MG63 (cell line): Measurements from ENCODE around the gene RPL12. TPM values are rescaled to one million over a fixed set of nuclear protein-coding genes. Genes with fewer than 3 reads are reported as not detected.

Experiments
- DNase-seq: peaks from one replicate; pipeline ENCODE4 v3.0.0-alpha.2; 2020
- H3K27me3 ChIP-seq: fragments of 250-450 bp; sonication (Bioruptor Pico); 2 replicates; pipeline ENCODE4 v1.5.1; 2020; ENCODE audit warnings: mild to moderate bottlenecking, moderate library complexity
- H3K36me3 ChIP-seq: fragments of 250-450 bp; sonication (Bioruptor Pico); 2 replicates; pipeline ENCODE4 v1.5.1; 2020; ENCODE audit warnings: mild to moderate bottlenecking, moderate library complexity
- H3K4me3 ChIP-seq: fragments of 250-450 bp; sonication (Bioruptor Pico); 2 replicates; pipeline ENCODE4 v1.5.1; 2020; ENCODE audit warnings: mild to moderate bottlenecking, moderate library complexity
- H3K9me3 ChIP-seq: fragments of 250-450 bp; sonication (Bioruptor Pico); 2 replicates; pipeline ENCODE4 v1.5.1; 2020; ENCODE audit warnings: mild to moderate bottlenecking, moderate library complexity
- total RNA-seq: library from RNA; depleted of rRNA; stranded (reverse); fragments of >200 nt; shearing (Covaris generic); gene quantifications from 2 replicates; pipeline ENCODE4 v1.2.3, GENCODE V29; 2014; ENCODE audit warnings: low replicate concordance; rRNA removed

Gene RPL12
- total RNA-seq, 1 experiment from 2014 or later: 2,095 TPM

DNA sequence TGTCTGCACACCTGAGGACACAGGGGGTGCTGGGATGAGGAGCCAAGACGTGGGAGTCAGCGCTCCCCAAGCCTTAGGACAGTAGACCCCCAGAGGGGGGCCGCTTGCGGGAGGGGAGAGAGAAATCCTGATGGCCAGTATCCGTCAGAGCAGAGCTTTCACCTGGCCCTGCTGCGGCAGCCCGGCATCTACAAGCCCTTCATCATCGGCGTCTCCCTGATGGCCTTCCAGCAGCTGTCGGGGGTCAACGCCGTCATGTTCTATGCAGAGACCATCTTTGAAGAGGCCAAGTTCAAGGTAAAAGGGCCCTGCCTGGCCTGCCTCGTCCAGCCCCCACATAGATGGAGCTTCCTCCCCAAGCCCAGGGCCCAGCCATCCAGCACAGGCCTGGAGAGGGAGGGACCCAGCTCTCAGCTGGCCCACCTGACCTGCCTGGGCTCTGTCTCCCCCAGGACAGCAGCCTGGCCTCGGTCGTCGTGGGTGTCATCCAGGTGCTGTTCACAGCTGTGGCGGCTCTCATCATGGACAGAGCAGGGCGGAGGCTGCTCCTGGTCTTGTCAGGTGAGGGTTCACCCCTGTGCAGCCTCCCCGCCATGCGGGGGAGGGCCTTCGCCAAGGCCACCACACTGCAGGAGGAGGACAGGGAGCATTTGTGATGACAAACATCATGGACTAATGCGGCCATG, 47.6 kb downstream of the RPL12 start:
- Histone ChIP-seq H3K4me3 (no peak overlapping the region), H3K27me3 (no peaks in the 10 kb centered on the region), H3K9me3 (no peaks in the 10 kb centered on the region), H3K36me3 (0 out of 2 replicates have a peak, but pooled peaks cover 3% of the 10 kb centered on the region)
- no peak for DNase-seq

DNA sequence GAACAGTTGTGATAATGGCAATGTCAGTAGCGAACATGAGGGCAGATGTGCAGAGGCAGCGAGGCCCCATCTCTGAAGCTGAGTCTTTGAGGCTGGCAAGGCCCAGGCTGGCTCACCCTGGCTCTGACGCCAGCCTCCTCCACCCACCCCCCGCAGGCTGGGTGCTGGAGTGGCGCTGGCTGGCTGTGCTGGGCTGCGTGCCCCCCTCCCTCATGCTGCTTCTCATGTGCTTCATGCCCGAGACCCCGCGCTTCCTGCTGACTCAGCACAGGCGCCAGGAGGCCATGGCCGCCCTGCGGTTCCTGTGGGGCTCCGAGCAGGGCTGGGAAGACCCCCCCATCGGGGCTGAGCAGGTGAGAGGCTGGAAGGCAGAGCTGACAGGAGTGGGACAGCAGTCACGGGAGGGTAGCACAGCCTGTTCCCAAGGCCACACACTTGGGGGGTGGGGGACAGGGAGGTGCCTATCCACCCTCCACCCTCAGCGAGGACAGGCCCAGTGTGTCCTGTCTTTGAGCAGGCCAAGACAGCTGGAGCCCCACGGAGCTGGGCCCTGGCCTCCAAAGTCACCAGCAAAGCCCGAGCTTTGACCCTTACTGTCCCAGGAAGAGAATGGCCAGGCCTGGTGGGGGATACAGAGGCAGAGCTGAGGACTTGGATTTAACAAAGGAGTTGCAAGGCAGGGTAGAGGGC, 48.7 kb downstream of the RPL12 start:
- H3K9me3 ChIP-seq: no peaks in the 10 kb centered on the region
- 0 out of 2 replicates have a peak, but pooled peaks cover 3% of the 10 kb centered on the region for H3K36me3 ChIP-seq
- no peak overlapping the region for H3K4me3 ChIP-seq
- no peak for DNase-seq
- H3K27me3 ChIP-seq: no peaks in the 10 kb centered on the region

DNA sequence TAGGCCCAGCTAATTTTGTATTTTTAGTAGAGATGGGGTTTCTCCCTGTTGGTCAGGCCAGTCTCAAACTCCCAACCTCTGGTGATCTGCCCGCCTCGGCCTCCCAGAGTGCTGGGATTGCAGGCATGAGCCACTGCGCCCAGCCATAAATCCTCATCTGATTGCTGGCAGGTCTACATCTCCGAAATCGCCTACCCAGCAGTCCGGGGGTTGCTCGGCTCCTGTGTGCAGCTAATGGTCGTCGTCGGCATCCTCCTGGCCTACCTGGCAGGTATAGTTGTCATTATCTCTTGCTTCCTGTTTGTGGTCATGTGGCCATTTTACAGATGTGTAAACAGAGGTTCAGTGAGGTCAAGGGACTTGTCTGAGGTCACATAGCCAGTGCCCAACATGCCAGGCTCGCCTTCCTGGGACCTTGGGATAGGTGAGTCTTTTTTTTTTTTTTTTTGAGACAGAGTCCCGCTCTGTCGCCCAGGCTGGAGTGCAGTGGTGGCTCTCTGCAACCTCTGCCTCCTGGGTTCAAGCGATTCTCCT, 51.4 kb downstream of the RPL12 start:
- Histone ChIP-seq H3K9me3 (no peaks in the 10 kb centered on the region), H3K27me3 (no peaks in the 10 kb centered on the region), H3K4me3 (no peak overlapping the region), H3K36me3 (0 out of 2 replicates have a peak, but pooled peaks cover 3% of the 10 kb centered on the region)
- no peak for DNase-seq

DNA sequence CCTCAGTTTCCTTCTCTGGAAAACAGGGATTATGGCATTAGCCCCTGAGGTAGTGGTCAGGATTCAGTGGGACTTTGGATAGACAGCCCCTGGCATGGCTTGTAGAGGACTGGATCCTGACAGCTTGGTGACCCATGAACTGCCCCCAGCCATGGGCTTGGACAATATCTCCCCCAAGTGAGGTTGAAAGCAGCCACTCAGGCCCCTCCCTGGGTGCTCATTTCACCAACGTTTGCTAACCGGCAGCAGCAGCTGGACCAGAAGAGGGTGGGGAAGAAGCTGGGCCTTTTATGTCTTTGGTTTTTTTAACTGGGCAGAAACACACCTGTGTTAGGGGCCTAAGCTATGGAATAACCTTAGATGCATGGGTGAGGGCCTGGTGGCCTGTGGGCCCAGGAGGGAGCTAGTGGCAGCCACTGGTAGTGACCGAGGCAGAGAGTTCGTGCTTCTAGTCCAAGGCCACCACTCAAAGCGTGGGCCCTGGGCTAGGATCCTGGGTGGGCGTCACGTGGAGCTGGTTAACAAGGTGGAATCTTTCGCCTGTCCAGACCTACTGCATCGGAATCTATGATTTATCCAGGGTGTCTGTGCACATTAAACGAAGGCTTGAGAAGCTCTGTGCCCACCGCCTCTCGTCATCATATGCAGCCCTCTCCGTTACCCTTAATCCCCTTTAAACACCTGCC, 52.3 kb downstream of the RPL12 start:
- Histone ChIP-seq H3K9me3 (no peaks in the 10 kb centered on the region), H3K4me3 (no peak overlapping the region), H3K36me3 (0 out of 2 replicates have a peak, but pooled peaks cover 3% of the 10 kb centered on the region), H3K27me3 (no peaks in the 10 kb centered on the region)
- DNase-seq: no peak

DNA sequence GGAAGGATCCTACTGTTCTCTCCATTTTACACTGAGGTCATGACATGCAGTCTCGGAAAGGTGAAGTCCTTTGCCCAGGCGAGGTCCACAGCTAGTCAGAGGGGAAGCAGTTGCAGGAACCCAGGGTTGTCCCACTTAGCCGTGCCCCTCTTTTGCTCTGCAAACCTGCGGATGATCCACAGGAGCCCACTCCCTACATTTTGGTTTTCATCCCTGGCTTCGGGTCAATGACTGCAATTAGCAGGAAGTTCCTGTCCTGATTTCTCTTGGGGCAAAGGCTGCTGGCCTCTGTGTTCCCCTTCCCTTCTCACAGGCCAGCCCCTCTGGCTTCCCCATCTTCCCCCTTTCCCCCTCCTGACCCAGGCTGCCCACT, 52.9 kb downstream of the RPL12 start:
- Histone ChIP-seq H3K27me3 (no peaks in the 10 kb centered on the region), H3K9me3 (no peaks in the 10 kb centered on the region), H3K36me3 (0 out of 2 replicates have a peak, but pooled peaks cover 3% of the 10 kb centered on the region), H3K4me3 (peak overlapping the region; percentile 55)
- DNase-seq: no peak

Other genes with a start within 250 kb of the RPL12 start
- 0.57 and 1.9 TPM in 2 replicates for gene GARNL3, start 186.6 kb downstream of the RPL12 start, total RNA-seq
- 10.8 and 14.2 TPM in 2 replicates for gene SLC2A8, start 54.2 kb downstream of the RPL12 start, total RNA-seq
- gene ZNF79, start 27.0 kb downstream of the RPL12 start, total RNA-seq: 3.3 and 4.4 TPM in 2 replicates
- gene LRSAM1, start 104 bp upstream of the RPL12 start, total RNA-seq: 8.3 and 21.6 TPM in 2 replicates
- gene STXBP1, start 160.9 kb upstream of the RPL12 start, total RNA-seq: 0.36 and 87.7 TPM in 2 replicates